Astrocyte (in vitro differentiated cells and primary cell): ENCODE data around the gene ADAM33. TPM values are rescaled to one million over a fixed set of nuclear protein-coding genes. Genes with fewer than 3 reads are reported as not detected.
A peak's percentile ranks its signal among the peaks of the same experiment; 100 is the strongest.

Experiments
- DNase-seq: peaks from one replicate; pipeline ENCODE4 v3.0.0-alpha.2; 2010; ENCODE audit warnings: low read depth
- FAIRE-seq: peaks from 2 replicates; lab custom pipeline; 2011; peaks lifted over from hg19 to GRCh38; lab: Jason Lieb, UNC
- H2AFZ ChIP-seq: 2 replicates; pipeline ENCODE4 v1.6.0; 2012; ENCODE audit warnings: low read depth, low read length, inconsistent platforms
- H3K27ac ChIP-seq: 2 replicates; pipeline ENCODE4 v1.5.1; 2011; ENCODE audit warnings: low read depth, low read length, inconsistent platforms
- H3K27me3 ChIP-seq: 2 replicates; pipeline ENCODE4 v1.6.0; 2011; ENCODE audit warnings: low read length, inconsistent platforms; ENCODE audit not compliant: insufficient read depth
- H3K36me3 ChIP-seq: 2 replicates; pipeline ENCODE4 v1.5.1; 2011; ENCODE audit warnings: low read length, inconsistent platforms; ENCODE audit not compliant: insufficient read depth
- H3K4me1 ChIP-seq: 2 replicates; pipeline ENCODE4 v1.5.1; 2011; ENCODE audit warnings: low read length, inconsistent platforms; ENCODE audit not compliant: insufficient read depth
- H3K4me2 ChIP-seq: 2 replicates; pipeline ENCODE4 v1.6.0; 2012; ENCODE audit warnings: low read length, inconsistent platforms
- H3K4me3 ChIP-seq: 2 replicates; pipeline ENCODE4 v1.5.1; 2011; ENCODE audit warnings: low read depth, mild to moderate bottlenecking, low read length, inconsistent platforms; ENCODE audit not compliant: insufficient read depth
- H3K79me2 ChIP-seq: 2 replicates; pipeline ENCODE4 v1.6.0; 2012; ENCODE audit warnings: mild to moderate bottlenecking, low read length, inconsistent platforms; ENCODE audit not compliant: insufficient read depth
- H3K9ac ChIP-seq: 2 replicates; pipeline ENCODE4 v1.6.0; 2012; ENCODE audit warnings: mild to moderate bottlenecking, low read length, inconsistent platforms
- H3K9me3 ChIP-seq: 2 replicates; pipeline ENCODE4 v1.5.1; 2012; ENCODE audit warnings: low read depth, mild to moderate bottlenecking, low read length, inconsistent platforms; ENCODE audit not compliant: insufficient read depth
- H4K20me1 ChIP-seq: 2 replicates; pipeline ENCODE4 v1.6.0; 2012; ENCODE audit warnings: low read length, inconsistent platforms; ENCODE audit not compliant: insufficient read depth
- H3K27ac Mint-ChIP-seq: one replicate; pipeline ENCODE4 v1.8.0; 2021; ENCODE audit warnings: mild to moderate bottlenecking, mixed read lengths; ENCODE audit not compliant: unreplicated experiment
- H3K27me3 Mint-ChIP-seq: one replicate; pipeline ENCODE4 v1.8.0; 2021; ENCODE audit warnings: low read depth, mixed read lengths; ENCODE audit not compliant: unreplicated experiment
- H3K36me3 Mint-ChIP-seq: one replicate; pipeline ENCODE4 v1.8.0; 2021; ENCODE audit warnings: low read depth, mixed read lengths; ENCODE audit not compliant: unreplicated experiment
- H3K4me1 Mint-ChIP-seq: one replicate; pipeline ENCODE4 v1.8.0; 2021; ENCODE audit warnings: low read depth, mixed read lengths; ENCODE audit not compliant: unreplicated experiment
- H3K4me3 Mint-ChIP-seq: one replicate; pipeline ENCODE4 v1.8.0; 2021; ENCODE audit warnings: mild to moderate bottlenecking, moderate library complexity, mixed read lengths; ENCODE audit not compliant: unreplicated experiment
- H3K9me3 Mint-ChIP-seq: one replicate; pipeline ENCODE4 v1.8.0; 2021; ENCODE audit warnings: mild to moderate bottlenecking, mixed read lengths; ENCODE audit not compliant: unreplicated experiment
- EZH2 ChIP-seq: IDR thresholded peaks from 2 replicates; pipeline ENCODE4 v1.6.1; 2012; ENCODE audit warnings: mild to moderate bottlenecking, low read length, inconsistent platforms; ENCODE audit not compliant: insufficient read depth
- total RNA-seq: library from RNA; stranded (reverse); gene quantifications from 2 replicates; pipeline ENCODE4 v1.2.1, GENCODE V29; 2021
- TF ChIP-seq, protein P1 (sequence below): IDR thresholded peaks from 2 replicates; pipeline ENCODE4 v1.5.1; 2011; ENCODE audit warnings: low read depth, mild to moderate bottlenecking, inconsistent platforms, low read length, moderate library complexity; ENCODE audit not compliant: insufficient read depth

Gene ADAM33
- total RNA-seq, 1 donor from 2014 or later = 3.0 TPM

GRCh38 chr20:3674447-3674846 is 7.4 kb downstream of the ADAM33 start:
- no peak for TF ChIP-seq EZH2
- TF ChIP-seq, protein P1, sequence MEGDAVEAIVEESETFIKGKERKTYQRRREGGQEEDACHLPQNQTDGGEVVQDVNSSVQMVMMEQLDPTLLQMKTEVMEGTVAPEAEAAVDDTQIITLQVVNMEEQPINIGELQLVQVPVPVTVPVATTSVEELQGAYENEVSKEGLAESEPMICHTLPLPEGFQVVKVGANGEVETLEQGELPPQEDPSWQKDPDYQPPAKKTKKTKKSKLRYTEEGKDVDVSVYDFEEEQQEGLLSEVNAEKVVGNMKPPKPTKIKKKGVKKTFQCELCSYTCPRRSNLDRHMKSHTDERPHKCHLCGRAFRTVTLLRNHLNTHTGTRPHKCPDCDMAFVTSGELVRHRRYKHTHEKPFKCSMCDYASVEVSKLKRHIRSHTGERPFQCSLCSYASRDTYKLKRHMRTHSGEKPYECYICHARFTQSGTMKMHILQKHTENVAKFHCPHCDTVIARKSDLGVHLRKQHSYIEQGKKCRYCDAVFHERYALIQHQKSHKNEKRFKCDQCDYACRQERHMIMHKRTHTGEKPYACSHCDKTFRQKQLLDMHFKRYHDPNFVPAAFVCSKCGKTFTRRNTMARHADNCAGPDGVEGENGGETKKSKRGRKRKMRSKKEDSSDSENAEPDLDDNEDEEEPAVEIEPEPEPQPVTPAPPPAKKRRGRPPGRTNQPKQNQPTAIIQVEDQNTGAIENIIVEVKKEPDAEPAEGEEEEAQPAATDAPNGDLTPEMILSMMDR = no peak
- H3K9me3 Mint-ChIP-seq = no peaks in the 10 kb centered on the region
- H2AFZ ChIP-seq = no peak overlapping the region
- no peak overlapping the region for H3K4me2 ChIP-seq
- no peak for DNase-seq
- H3K27ac ChIP-seq = no peak overlapping the region
- peaks cover 34% of the 10 kb centered on the region for H3K27me3 Mint-ChIP-seq
- no peaks in the 10 kb centered on the region for H4K20me1 ChIP-seq
- H3K27me3 ChIP-seq = peaks cover 27% of the 10 kb centered on the region
- no peak overlapping the region for H3K4me3 Mint-ChIP-seq
- no peak overlapping the region for H3K27ac Mint-ChIP-seq
- peaks cover 11% of the 10 kb centered on the region for H3K4me1 Mint-ChIP-seq
- peaks cover 13% of the 10 kb centered on the region for H3K4me1 ChIP-seq
- no peaks in the 10 kb centered on the region for H3K79me2 ChIP-seq
- H3K4me3 ChIP-seq = no peak overlapping the region
- FAIRE-seq = no peak
- H3K36me3 ChIP-seq = no peaks in the 10 kb centered on the region
- H3K9ac ChIP-seq = no peak overlapping the region
- no peaks in the 10 kb centered on the region for H3K9me3 ChIP-seq
- no peaks in the 10 kb centered on the region for H3K36me3 Mint-ChIP-seq

DNA sequence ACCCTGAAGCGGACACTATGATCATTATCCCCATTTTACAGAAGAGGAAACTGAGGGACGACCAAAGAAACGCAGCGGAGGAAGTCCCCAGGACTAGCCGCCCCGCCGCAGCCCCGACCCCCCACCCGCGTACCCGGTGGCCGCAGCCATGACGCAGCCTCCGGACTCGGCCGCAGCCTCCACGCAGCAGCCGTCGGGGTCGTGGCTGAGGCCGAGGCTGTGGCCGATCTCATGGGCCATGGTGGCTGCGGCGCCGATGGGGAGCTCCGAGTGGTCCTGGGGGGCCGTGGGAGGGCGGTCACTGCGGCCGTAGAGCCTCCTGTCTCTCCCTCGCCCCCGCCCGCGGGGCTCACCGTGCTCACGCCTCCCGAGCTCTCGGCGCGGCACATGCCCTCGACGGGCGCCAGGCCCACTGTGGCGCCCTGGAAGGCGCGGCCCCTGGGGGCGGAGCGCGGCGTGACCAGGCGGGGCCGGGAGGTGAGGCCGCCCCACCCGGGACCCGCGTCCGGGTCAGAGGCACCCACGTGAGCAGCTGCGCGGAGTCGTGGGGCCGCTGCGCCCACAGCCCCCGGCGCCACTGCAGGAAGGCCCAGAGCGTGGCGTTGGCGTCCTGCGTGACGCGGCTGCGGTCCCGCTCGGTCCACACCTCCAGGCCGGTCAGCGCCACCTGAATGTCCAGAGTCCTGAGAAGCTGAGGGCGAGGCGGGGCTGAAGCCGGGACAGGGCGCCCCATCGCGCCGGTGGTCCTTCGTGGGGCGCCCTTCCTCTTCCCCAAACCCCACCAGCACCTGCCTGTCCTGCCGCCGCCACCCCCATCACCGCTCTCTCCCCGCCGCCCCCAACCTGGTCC is 8.4 kb downstream of the ADAM33 start:
- no peaks in the 10 kb centered on the region for H3K9me3 Mint-ChIP-seq
- Histone ChIP-seq H3K9me3 (no peaks in the 10 kb centered on the region), H3K9ac (no peak overlapping the region), H3K4me1 (peaks cover 12% of the 10 kb centered on the region), H3K79me2 (no peaks in the 10 kb centered on the region), H2AFZ (no peak overlapping the region), H3K4me2 (no peak overlapping the region), H4K20me1 (no peaks in the 10 kb centered on the region), H3K36me3 (no peaks in the 10 kb centered on the region), H3K4me3 (no peak overlapping the region), H3K27me3 (peaks cover 27% of the 10 kb centered on the region), H3K27ac (no peak overlapping the region)
- no peaks in the 10 kb centered on the region for H3K36me3 Mint-ChIP-seq
- TF ChIP-seq, protein P1 = no peak
- TF ChIP-seq EZH2 = no peak
- peaks cover 11% of the 10 kb centered on the region for H3K4me1 Mint-ChIP-seq
- no peak for FAIRE-seq
- DNase-seq = no peak
- no peak overlapping the region for H3K4me3 Mint-ChIP-seq
- H3K27me3 Mint-ChIP-seq = peaks cover 34% of the 10 kb centered on the region
- H3K27ac Mint-ChIP-seq = no peak overlapping the region

DNA sequence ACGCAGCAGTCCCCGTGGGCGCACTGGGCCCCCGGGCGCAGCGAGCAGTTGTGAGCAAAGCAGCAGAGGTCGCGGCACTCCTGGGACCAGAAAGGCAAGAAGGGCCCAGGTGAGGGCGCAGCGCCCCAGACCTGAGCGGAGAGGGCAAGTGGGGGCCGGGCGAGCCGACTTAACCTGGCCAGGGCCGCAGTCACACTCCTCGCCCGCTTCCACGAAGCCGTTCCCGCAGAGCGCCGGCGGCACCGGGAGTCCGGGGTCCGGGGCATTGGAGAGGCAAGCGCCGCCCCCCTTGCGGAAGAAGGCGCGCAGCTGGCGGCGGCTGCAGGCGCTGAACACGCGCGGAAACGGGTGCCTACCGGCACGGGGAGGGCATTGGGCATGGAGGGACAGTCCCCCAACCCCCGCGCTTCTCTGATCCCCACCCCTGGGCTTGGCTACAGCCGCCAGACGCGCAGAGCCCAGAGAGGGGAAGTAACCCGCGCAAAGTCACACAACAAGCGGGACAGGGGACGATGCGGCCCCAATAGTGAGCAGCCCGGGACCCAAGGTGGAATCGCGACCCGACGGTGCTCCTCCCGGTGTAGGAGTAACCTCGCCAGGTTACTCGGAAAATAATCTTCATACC is 9.2 kb downstream of the ADAM33 start:
- Mint-ChIP-seq H3K27ac (no peak overlapping the region), H3K4me3 (no peak overlapping the region), H3K36me3 (no peaks in the 10 kb centered on the region), H3K9me3 (no peaks in the 10 kb centered on the region), H3K27me3 (peaks cover 38% of the 10 kb centered on the region), H3K4me1 (peaks cover 11% of the 10 kb centered on the region)
- no peak for FAIRE-seq
- TF ChIP-seq, protein P1 = no peak
- TF ChIP-seq EZH2 = peak; percentile 34
- Histone ChIP-seq H3K4me2 (no peak overlapping the region), H3K4me3 (no peak overlapping the region), H3K9ac (no peak overlapping the region), H3K79me2 (no peaks in the 10 kb centered on the region), H2AFZ (no peak overlapping the region), H3K9me3 (no peaks in the 10 kb centered on the region), H3K36me3 (no peaks in the 10 kb centered on the region), H4K20me1 (no peaks in the 10 kb centered on the region), H3K27me3 (peaks cover 27% of the 10 kb centered on the region), H3K27ac (no peak overlapping the region), H3K4me1 (peaks cover 7% of the 10 kb centered on the region)
- no peak for DNase-seq
